H9 (cell line): ENCODE results near the gene SDHC. TPM values are rescaled to one million over a fixed set of nuclear protein-coding genes. Genes with fewer than 3 reads are reported as not detected.

Experiments
- DNase-seq: peaks from one replicate; pipeline ENCODE4 v3.0.0-alpha.2; 2017
- H2AFZ ChIP-seq: one replicate; pipeline ENCODE4 v1.6.1; 2013; ENCODE audit warnings: mild to moderate bottlenecking, low read length, control low read depth, moderate library complexity
- H2AK5ac ChIP-seq: 2 replicates; pipeline ENCODE4 v1.6.1; 2013; ENCODE audit warnings: low read length, control low read depth, mixed read lengths; ENCODE audit not compliant: insufficient read length
- H2BK120ac ChIP-seq: one replicate; pipeline ENCODE4 v1.6.1; 2013; ENCODE audit warnings: low read depth, mild to moderate bottlenecking, low read length, control low read depth, inconsistent platforms; ENCODE audit not compliant: poor library complexity, severe bottlenecking
- H2BK12ac ChIP-seq: 2 replicates; pipeline ENCODE4 v1.6.1; 2013; ENCODE audit warnings: low read length, control low read depth, mixed read lengths, low read depth; ENCODE audit not compliant: insufficient read length
- H2BK15ac ChIP-seq: 2 replicates; pipeline ENCODE4 v1.6.1; 2013; ENCODE audit warnings: low read depth, low read length, control low read depth
- H2BK20ac ChIP-seq: one replicate; pipeline ENCODE4 v1.6.1; 2013; ENCODE audit warnings: low read depth, mild to moderate bottlenecking, low read length, control low read depth, inconsistent platforms; ENCODE audit not compliant: poor library complexity, severe bottlenecking
- H2BK5ac ChIP-seq: 2 replicates; pipeline ENCODE4 v1.6.1; 2013; ENCODE audit warnings: low read length, control low read depth, mixed read lengths; ENCODE audit not compliant: insufficient read length
- H3K14ac ChIP-seq: 2 replicates; pipeline ENCODE4 v1.6.1; 2013; ENCODE audit warnings: low read length, control low read depth; ENCODE audit not compliant: insufficient read depth
- H3K18ac ChIP-seq: 2 replicates; pipeline ENCODE4 v1.6.1; 2013; ENCODE audit warnings: low read depth, mild to moderate bottlenecking, mixed read lengths, low read length, control low read depth; ENCODE audit not compliant: insufficient read length
- H3K23ac ChIP-seq: 2 replicates; pipeline ENCODE4 v1.6.1; 2013; ENCODE audit warnings: low read length, control low read depth, mixed read lengths, low read depth; ENCODE audit not compliant: insufficient read length
- H3K23me2 ChIP-seq: 2 replicates; pipeline ENCODE4 v1.6.1; 2013; ENCODE audit warnings: low read depth, mild to moderate bottlenecking, mixed read lengths, low read length, control low read depth; ENCODE audit not compliant: insufficient read length, poor library complexity, severe bottlenecking
- H3K27ac ChIP-seq: 2 replicates; pipeline ENCODE4 v1.5.1; 2013; ENCODE audit warnings: low read length, control low read depth, mixed read lengths, low read depth; ENCODE audit not compliant: insufficient read length
- H3K27me3 ChIP-seq: 2 replicates; pipeline ENCODE4 v1.6.1; 2013; ENCODE audit warnings: low read length, control low read depth, inconsistent platforms; ENCODE audit not compliant: insufficient read depth
- H3K4ac ChIP-seq: 2 replicates; pipeline ENCODE4 v1.6.1; 2013; ENCODE audit warnings: low read depth, mild to moderate bottlenecking, control low read depth, inconsistent platforms, low read length, moderate library complexity
- H3K4me1 ChIP-seq: 2 replicates; pipeline ENCODE4 v1.6.1; 2013; ENCODE audit warnings: low read length, control low read depth, inconsistent platforms; ENCODE audit not compliant: insufficient read depth
- H3K4me2 ChIP-seq: 2 replicates; pipeline ENCODE4 v1.6.1; 2013; ENCODE audit warnings: low read length, control low read depth, mixed read lengths; ENCODE audit not compliant: insufficient read length, insufficient read depth
- H3K56ac ChIP-seq: 2 replicates; pipeline ENCODE4 v1.6.1; 2013; ENCODE audit warnings: low read depth, mild to moderate bottlenecking, mixed read lengths, low read length, control low read depth; ENCODE audit not compliant: insufficient read length
- H3K79me1 ChIP-seq: 2 replicates; pipeline ENCODE4 v1.6.1; 2013; ENCODE audit warnings: low read depth, mild to moderate bottlenecking, moderate library complexity, low read length, control low read depth, inconsistent platforms; ENCODE audit not compliant: insufficient read depth, poor library complexity, severe bottlenecking
- H3K79me2 ChIP-seq: 2 replicates; pipeline ENCODE4 v1.6.1; 2013; ENCODE audit warnings: low read length, control low read depth, inconsistent platforms; ENCODE audit not compliant: insufficient read depth
- H3K9ac ChIP-seq: 2 replicates; pipeline ENCODE4 v1.6.1; 2013; ENCODE audit warnings: low read length, control low read depth, mixed read lengths; ENCODE audit not compliant: insufficient read length; ENCODE audit errors: extremely low read depth
- H3K9me3 ChIP-seq: one replicate; pipeline ENCODE4 v1.6.1; 2013; ENCODE audit warnings: low read depth, low read length, inconsistent platforms; ENCODE audit not compliant: control insufficient read depth
- H3T11ph ChIP-seq: one replicate; pipeline ENCODE4 v1.6.1; 2013; ENCODE audit warnings: mild to moderate bottlenecking, low read length, control low read depth, inconsistent platforms
- H4K20me1 ChIP-seq: one replicate; pipeline ENCODE4 v1.6.1; 2013; ENCODE audit not compliant: control insufficient read depth, insufficient read length, insufficient read depth
- H4K5ac ChIP-seq: 2 replicates; pipeline ENCODE4 v1.6.1; 2013; ENCODE audit warnings: low read depth, mild to moderate bottlenecking, mixed read lengths, low read length, control low read depth; ENCODE audit not compliant: insufficient read length
- H4K8ac ChIP-seq: replicated peaks from 2 replicates; pipeline ENCODE4 v1.6.1; 2013; ENCODE audit warnings: low read length, control low read depth, mixed read lengths, low read depth; ENCODE audit not compliant: insufficient read length
- H4K91ac ChIP-seq: 2 replicates; pipeline ENCODE4 v1.6.1; 2013; ENCODE audit warnings: low read depth, mild to moderate bottlenecking, moderate library complexity, mixed read lengths, low read length, control low read depth; ENCODE audit not compliant: insufficient read length
- H3K27ac Mint-ChIP-seq, 3 experiments: 2 replicates in 2 of 3; 3 replicates in 1 of 3; pipeline ENCODE4 v1.8.0; 2020 to 2021; ENCODE audit warnings: mixed read lengths in 3 of 3, mild to moderate bottlenecking in 1 of 3, moderate library complexity in 1 of 3
- H3K27me3 Mint-ChIP-seq: 2 replicates; pipeline ENCODE4 v1.8.0; 2021; ENCODE audit warnings: low read depth, mild to moderate bottlenecking, moderate library complexity, mixed read lengths
- H3K36me3 Mint-ChIP-seq, 3 experiments: 2 replicates in 2 of 3; 3 replicates in 1 of 3; pipeline ENCODE4 v1.8.0; 2020 to 2021; ENCODE audit warnings: low read depth in 3 of 3, mixed read lengths in 3 of 3; ENCODE audit not compliant: insufficient read depth in 1 of 3
- H3K4me1 Mint-ChIP-seq, 2 experiments: 2 replicates each; pipeline ENCODE4 v1.8.0; 2020; ENCODE audit warnings: mixed read lengths in 2 of 2
- H3K4me3 Mint-ChIP-seq, 2 experiments: 2 replicates in 1 of 2; 3 replicates in 1 of 2; pipeline ENCODE4 v1.8.0; 2020 to 2021; ENCODE audit warnings: mild to moderate bottlenecking in 2 of 2, mixed read lengths in 2 of 2, moderate library complexity in 1 of 2
- H3K9me3 Mint-ChIP-seq, 2 experiments: 2 replicates in 1 of 2; 3 replicates in 1 of 2; pipeline ENCODE4 v1.8.0; 2020; ENCODE audit warnings: mild to moderate bottlenecking in 2 of 2, mixed read lengths in 2 of 2, moderate library complexity in 1 of 2
- CTCF ChIP-seq: fragments of 200-600 bp; sonication (generic); conservative IDR thresholded peaks from 3 replicates; pipeline ENCODE4 v1.8.0; 2021; ENCODE audit warnings: antibody characterized with exemption, mild to moderate bottlenecking
- WGBS: extraction: QIAGEN DNeasy Blood & Tissue Kit; methylation state at CpG from one replicate; pipeline ENCODE4 v1.1.7; 2013; ENCODE audit warnings: missing lambda C conversion rate, low lambda C conversion rate, mixed read lengths; ENCODE audit not compliant: insufficient read length; ENCODE audit errors: extremely low coverage; 5-methylcytosine and 5-hydroxymethylcytosine counted together
- total RNA-seq: library from RNA; stranded (reverse); gene quantifications from 2 replicates; pipeline ENCODE4 v1.2.1, GENCODE V29; 2021

The SDHC gene
- total RNA-seq, 1 experiment from 2014 or later, result 198 TPM

- Mint-ChIP-seq H3K9me3 (peaks cover 2 to 4% of the 10 kb centered on the region in 2 experiments; a peak in 2 of 5 replicates), H3K27me3 (peaks cover 15% of the 10 kb centered on the region), H3K36me3 (no peaks in the 10 kb centered on the region; a peak in 1 of 7 replicates), H3K4me1 (peaks cover 10 to 12% of the 10 kb centered on the region in 2 experiments), H3K27ac (peak overlapping the region; percentile 97 to 100 (median 99)), H3K4me3 (peak overlapping the region; percentile 97)
- H3K9ac ChIP-seq, result peak overlapping the region; percentile 73
- no peaks in the 10 kb centered on the region for H3K79me1 ChIP-seq
- peak; percentile 54 for TF ChIP-seq CTCF
- no peak overlapping the region for H4K8ac ChIP-seq
- H2BK15ac ChIP-seq, result no peak overlapping the region
- H3K14ac ChIP-seq, result peak overlapping the region; percentile 80
- H3K23me2 ChIP-seq, result peaks cover 5% of the 10 kb centered on the region
- no peak overlapping the region for H4K91ac ChIP-seq
- peak overlapping the region; percentile 57 for H3K27ac ChIP-seq
- no peaks in the 10 kb centered on the region for H3K9me3 ChIP-seq
- no peak overlapping the region for H2AFZ ChIP-seq
- H2BK120ac ChIP-seq, result no peak overlapping the region
- no peak overlapping the region for H2BK12ac ChIP-seq
- DNase-seq, result peak; percentile 88
- no peaks in the 10 kb centered on the region for H4K20me1 ChIP-seq
- no peaks in the 10 kb centered on the region for H3K27me3 ChIP-seq
- no peak overlapping the region for H2AK5ac ChIP-seq
- no peak overlapping the region for H4K5ac ChIP-seq
- H3K79me2 ChIP-seq, result no peaks in the 10 kb centered on the region
- H3K4me1 ChIP-seq, result no peaks in the 10 kb centered on the region
- no peak overlapping the region for H3T11ph ChIP-seq
- H3K18ac ChIP-seq, result peak overlapping the region; percentile 78
- no peak overlapping the region for H3K4ac ChIP-seq
- H3K56ac ChIP-seq, result no peak overlapping the region
- no peak overlapping the region for H3K23ac ChIP-seq
- WGBS, result no CpG with 5 or more reads among the region's 53 CpGs
- no peak overlapping the region for H2BK20ac ChIP-seq
- H2BK5ac ChIP-seq, result no peak overlapping the region
- peak overlapping the region; percentile 57 for H3K4me2 ChIP-seq
Observed at GRCh38 chr1:161399257-161399998, 85.2 kb downstream of the SDHC start.
